SK-N-SH treated with all-trans-retinoic acid at 6 μM for 48 hours (cell line): Measurements from ENCODE around the gene EXOC4.

Source experiments
- ATAC-seq: fragments of 200-7000 bp; cut with Tn5 transposase; 3 replicates; pipeline ENCODE4 v1.9.1; 2020; ENCODE audit warnings: mild to moderate bottlenecking, moderate library complexity
- ARNTL ChIP-seq: fragments of 450-650 bp; formaldehyde crosslinking; IDR thresholded peaks from 2 replicates; pipeline ENCODE4 v1.5.0; 2020; ENCODE audit warnings: low read depth, mild to moderate bottlenecking, moderate library complexity, borderline replicate concordance
- BACH2 ChIP-seq: fragments of 250-450 bp; sonication (Bioruptor Pico); IDR thresholded peaks from 2 replicates; pipeline ENCODE4 v1.9.0; 2021; ENCODE audit warnings: mild to moderate bottlenecking, borderline replicate concordance
- CREB5 ChIP-seq: fragments of 250-450 bp; sonication (Bioruptor Pico); IDR thresholded peaks from 2 replicates; pipeline ENCODE4 v1.5.1; 2020; ENCODE audit warnings: low read depth, mild to moderate bottlenecking, moderate library complexity
- CSDC2 ChIP-seq: fragments of 250-450 bp; sonication (Bioruptor Pico); IDR thresholded peaks from 2 replicates; pipeline ENCODE4 v1.5.0; 2020; ENCODE audit warnings: mild to moderate bottlenecking, moderate library complexity
- ESRRG ChIP-seq: fragments of 250-450 bp; sonication (Bioruptor Pico); IDR thresholded peaks from 2 replicates; pipeline ENCODE4 v1.6.1; 2021; ENCODE audit warnings: mild to moderate bottlenecking
- GLIS3 ChIP-seq: fragments of 250-450 bp; sonication (Bioruptor Pico); IDR thresholded peaks from 2 replicates; pipeline ENCODE4 v1.5.0; 2020; ENCODE audit warnings: mild to moderate bottlenecking, moderate library complexity
- ISL1 ChIP-seq: fragments of 250-450 bp; sonication (Bioruptor Pico); IDR thresholded peaks from 2 replicates; pipeline ENCODE4 v2.1.2; 2022; ENCODE audit warnings: mild to moderate bottlenecking, moderate library complexity
- OSR1 ChIP-seq: fragments of 250-450 bp; sonication (Bioruptor Pico); IDR thresholded peaks from 2 replicates; pipeline ENCODE4 v1.8.0; 2022; ENCODE audit warnings: moderate library complexity, mild to moderate bottlenecking, inconsistent platforms
- PATZ1 ChIP-seq: fragments of 250-450 bp; sonication (Bioruptor Pico); IDR thresholded peaks from 2 replicates; pipeline ENCODE4 v1.8.0; 2020; ENCODE audit warnings: mild to moderate bottlenecking, moderate library complexity, borderline replicate concordance
- POU6F1 ChIP-seq: fragments of 250-450 bp; sonication (Bioruptor Pico); IDR thresholded peaks from 2 replicates; pipeline ENCODE4 v1.8.0; 2021; ENCODE audit warnings: low read depth, mild to moderate bottlenecking, moderate library complexity, borderline replicate concordance
- PPARA ChIP-seq: fragments of 250-450 bp; sonication (Bioruptor Pico); IDR thresholded peaks from 2 replicates; pipeline ENCODE4 v1.5.0; 2020; ENCODE audit warnings: mild to moderate bottlenecking, borderline replicate concordance
- RARB ChIP-seq: fragments of 250-450 bp; sonication (Bioruptor Pico); IDR thresholded peaks from 2 replicates; pipeline ENCODE4 v1.8.0; 2021; ENCODE audit warnings: mild to moderate bottlenecking, moderate library complexity
- SNAI2 ChIP-seq: fragments of 250-450 bp; sonication (Bioruptor Pico); IDR thresholded peaks from 2 replicates; pipeline ENCODE4 v1.5.0; 2020; ENCODE audit warnings: mild to moderate bottlenecking, moderate library complexity
- TCF4 ChIP-seq: fragments of 250-450 bp; sonication (Bioruptor Pico); IDR thresholded peaks from 2 replicates; pipeline ENCODE4 v1.8.0; 2021; ENCODE audit warnings: mild to moderate bottlenecking, moderate library complexity, borderline replicate concordance
- TOX ChIP-seq: fragments of 250-450 bp; sonication (Bioruptor Pico); IDR thresholded peaks from 2 replicates; pipeline ENCODE4 v1.8.0; 2021; ENCODE audit warnings: mild to moderate bottlenecking, moderate library complexity, borderline replicate concordance
- ZC3H10 ChIP-seq: fragments of 250-450 bp; sonication (Bioruptor Pico); IDR thresholded peaks from 2 replicates; pipeline ENCODE4 v1.5.1; 2021; ENCODE audit warnings: mild to moderate bottlenecking, moderate library complexity
- ZFP3 ChIP-seq: fragments of 250-450 bp; sonication (Bioruptor Pico); IDR thresholded peaks from 2 replicates; pipeline ENCODE4 v1.5.0; 2020; ENCODE audit warnings: mild to moderate bottlenecking, moderate library complexity
- ZFP30 ChIP-seq: fragments of 450-650 bp; formaldehyde crosslinking; IDR thresholded peaks from 2 replicates; pipeline ENCODE4 v1.5.0; 2022; ENCODE audit warnings: mild to moderate bottlenecking, moderate library complexity
- ZNF565 ChIP-seq: fragments of 450-650 bp; formaldehyde crosslinking; conservative IDR thresholded peaks from 2 replicates; pipeline ENCODE4 v1.5.0; 2020; ENCODE audit warnings: low read depth, mild to moderate bottlenecking, moderate library complexity
- ZNF70 ChIP-seq: fragments of 450-650 bp; formaldehyde crosslinking; IDR thresholded peaks from 2 replicates; pipeline ENCODE4 v1.5.0; 2020; ENCODE audit warnings: mild to moderate bottlenecking, moderate library complexity
- ZNF8 ChIP-seq: fragments of 450-650 bp; formaldehyde crosslinking; IDR thresholded peaks from 2 replicates; pipeline ENCODE4 v1.5.0; 2020; ENCODE audit warnings: mild to moderate bottlenecking, moderate library complexity
- TF ChIP-seq, protein P1 (sequence below): fragments of 250-450 bp; sonication (Bioruptor Pico); IDR thresholded peaks from 2 replicates; pipeline ENCODE4 v1.5.0; 2020; ENCODE audit warnings: mild to moderate bottlenecking, moderate library complexity
- TF ChIP-seq, protein P2 (sequence below): fragments of 250-450 bp; sonication (Bioruptor Pico); IDR thresholded peaks from 2 replicates; pipeline ENCODE4 v1.5.1; 2021; ENCODE audit warnings: mild to moderate bottlenecking, moderate library complexity

The EXOC4 gene

DNA sequence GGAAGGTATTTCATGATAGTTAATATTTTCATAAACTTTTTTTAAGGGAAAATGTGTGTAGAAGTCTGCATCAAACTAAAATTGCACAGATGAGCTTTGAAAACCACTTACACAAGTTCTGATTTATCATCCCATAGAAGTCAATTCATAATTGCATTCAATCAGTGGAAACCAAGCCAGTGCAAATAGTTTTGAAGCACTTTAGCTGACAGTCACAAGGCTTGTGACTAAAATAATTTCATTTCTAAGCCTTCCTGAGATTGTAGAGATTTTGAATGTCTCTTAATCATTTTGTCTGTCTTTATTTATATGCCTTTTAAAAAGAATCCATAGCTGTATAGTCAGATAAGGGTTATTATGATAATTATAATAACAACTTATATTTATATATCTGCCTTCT, 41.4 kb downstream of the EXOC4 start (continued):
- TF ChIP-seq PATZ1 (CRISPR knock-in tag) (peak; percentile 95), BACH2 (0 out of 2 replicates have a peak, but pooled peaks have one; percentile 32)
- TF ChIP-seq, protein P1, sequence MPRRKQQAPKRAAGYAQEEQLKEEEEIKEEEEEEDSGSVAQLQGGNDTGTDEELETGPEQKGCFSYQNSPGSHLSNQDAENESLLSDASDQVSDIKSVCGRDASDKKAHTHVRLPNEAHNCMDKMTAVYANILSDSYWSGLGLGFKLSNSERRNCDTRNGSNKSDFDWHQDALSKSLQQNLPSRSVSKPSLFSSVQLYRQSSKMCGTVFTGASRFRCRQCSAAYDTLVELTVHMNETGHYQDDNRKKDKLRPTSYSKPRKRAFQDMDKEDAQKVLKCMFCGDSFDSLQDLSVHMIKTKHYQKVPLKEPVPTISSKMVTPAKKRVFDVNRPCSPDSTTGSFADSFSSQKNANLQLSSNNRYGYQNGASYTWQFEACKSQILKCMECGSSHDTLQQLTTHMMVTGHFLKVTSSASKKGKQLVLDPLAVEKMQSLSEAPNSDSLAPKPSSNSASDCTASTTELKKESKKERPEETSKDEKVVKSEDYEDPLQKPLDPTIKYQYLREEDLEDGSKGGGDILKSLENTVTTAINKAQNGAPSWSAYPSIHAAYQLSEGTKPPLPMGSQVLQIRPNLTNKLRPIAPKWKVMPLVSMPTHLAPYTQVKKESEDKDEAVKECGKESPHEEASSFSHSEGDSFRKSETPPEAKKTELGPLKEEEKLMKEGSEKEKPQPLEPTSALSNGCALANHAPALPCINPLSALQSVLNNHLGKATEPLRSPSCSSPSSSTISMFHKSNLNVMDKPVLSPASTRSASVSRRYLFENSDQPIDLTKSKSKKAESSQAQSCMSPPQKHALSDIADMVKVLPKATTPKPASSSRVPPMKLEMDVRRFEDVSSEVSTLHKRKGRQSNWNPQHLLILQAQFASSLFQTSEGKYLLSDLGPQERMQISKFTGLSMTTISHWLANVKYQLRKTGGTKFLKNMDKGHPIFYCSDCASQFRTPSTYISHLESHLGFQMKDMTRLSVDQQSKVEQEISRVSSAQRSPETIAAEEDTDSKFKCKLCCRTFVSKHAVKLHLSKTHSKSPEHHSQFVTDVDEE (CRISPR knock-in tag), result peak; percentile 96

DNA sequence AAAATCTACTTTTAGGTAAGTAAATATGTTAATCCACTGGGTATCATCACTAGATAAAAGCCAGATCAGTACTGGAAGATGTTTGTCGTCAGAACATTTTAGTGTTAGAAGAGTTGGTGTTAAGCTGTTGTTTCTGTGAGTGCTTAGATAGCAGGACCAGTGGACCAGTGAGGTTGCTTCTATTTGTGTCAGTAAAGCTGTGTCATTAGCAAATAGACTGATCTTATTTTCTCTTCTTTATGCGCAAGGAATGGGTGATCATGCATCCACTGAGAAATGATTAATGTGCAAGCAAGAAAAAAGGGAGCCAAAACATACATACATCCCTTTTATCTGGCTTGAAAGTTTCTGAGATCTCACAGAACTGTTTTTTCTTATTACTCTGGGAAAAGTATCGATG, 42.6 kb downstream of the EXOC4 start:
- no peak for ATAC-seq
- TF ChIP-seq ZFP3 (CRISPR knock-in tag) (no peak), ZFP30 (CRISPR knock-in tag) (no peak), ARNTL (no peak), GLIS3 (CRISPR knock-in tag) (peak; percentile 43; the same call in 1 of the 2 replicates), SNAI2 (CRISPR knock-in tag) (no peak), OSR1 (no peak), TCF4 (no peak), ZNF565 (CRISPR knock-in tag) (no peak), CREB5 (CRISPR knock-in tag) (0 out of 2 replicates have a peak, but pooled peaks have one; percentile 33), ESRRG (CRISPR knock-in tag) (no peak), ZC3H10 (CRISPR knock-in tag) (no peak), ISL1 (CRISPR knock-in tag) (peak; percentile 82), CSDC2 (CRISPR knock-in tag) (no peak), ZNF8 (CRISPR knock-in tag) (no peak), BACH2 (no peak), RARB (CRISPR knock-in tag) (no peak), POU6F1 (CRISPR knock-in tag) (no peak), PATZ1 (CRISPR knock-in tag) (no peak), PPARA (CRISPR knock-in tag) (no peak), ZNF70 (CRISPR knock-in tag) (no peak), TOX (CRISPR knock-in tag) (no peak)
- TF ChIP-seq, protein P1 (CRISPR knock-in tag), result peak; percentile 57; the same call in 1 of the 2 replicates
- TF ChIP-seq, protein P2, sequence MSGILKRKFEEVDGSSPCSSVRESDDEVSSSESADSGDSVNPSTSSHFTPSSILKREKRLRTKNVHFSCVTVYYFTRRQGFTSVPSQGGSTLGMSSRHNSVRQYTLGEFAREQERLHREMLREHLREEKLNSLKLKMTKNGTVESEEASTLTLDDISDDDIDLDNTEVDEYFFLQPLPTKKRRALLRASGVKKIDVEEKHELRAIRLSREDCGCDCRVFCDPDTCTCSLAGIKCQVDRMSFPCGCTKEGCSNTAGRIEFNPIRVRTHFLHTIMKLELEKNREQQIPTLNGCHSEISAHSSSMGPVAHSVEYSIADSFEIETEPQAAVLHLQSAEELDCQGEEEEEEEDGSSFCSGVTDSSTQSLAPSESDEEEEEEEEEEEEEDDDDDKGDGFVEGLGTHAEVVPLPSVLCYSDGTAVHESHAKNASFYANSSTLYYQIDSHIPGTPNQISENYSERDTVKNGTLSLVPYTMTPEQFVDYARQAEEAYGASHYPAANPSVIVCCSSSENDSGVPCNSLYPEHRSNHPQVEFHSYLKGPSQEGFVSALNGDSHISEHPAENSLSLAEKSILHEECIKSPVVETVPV (CRISPR knock-in tag), result no peak
